ENCODE results near the gene SURF6.

- no peak for TF ChIP-seq CTCF (IDR thresholded peaks at IDR 0.05)
- no peak for TF ChIP-seq POLR2A (IDR thresholded peaks at IDR 0.05)
Observed at GRCh38 chr9:133348718-133349573, 13.0 kb upstream of the SURF6 start.

Data from esophagus squamous epithelium (tissue), 4 donors.